Neural progenitor cell (in vitro differentiated cells): Measurements from ENCODE around the gene PPP6R1. TPM values are rescaled to one million over a fixed set of nuclear protein-coding genes. Genes with fewer than 3 reads are reported as not detected.

Experiments
- DNase-seq: peaks from one replicate; pipeline ENCODE4 v3.0.0-alpha.2; 2016; ENCODE audit warnings: low spot score
- H2AFZ ChIP-seq: fragments of 200-600 bp; sonication (generic); replicated peaks from 2 replicates; pipeline ENCODE4 v1.6.1; 2016; ENCODE audit warnings: antibody characterized with exemption
- H3F3A ChIP-seq: fragments of 200-600 bp; sonication (generic); 2 replicates; pipeline ENCODE4 v1.6.1; 2016; ENCODE audit warnings: antibody characterized with exemption, low read depth
- H3K27ac ChIP-seq: fragments of 200-600 bp; sonication (generic); 2 replicates; pipeline ENCODE4 v1.5.1; 2016; ENCODE audit warnings: mild to moderate bottlenecking
- H3K27me3 ChIP-seq: fragments of 200-600 bp; sonication (generic); 2 replicates; pipeline ENCODE4 v1.6.1; 2016; ENCODE audit warnings: mild to moderate bottlenecking, moderate library complexity
- H3K36me3 ChIP-seq: fragments of 200-600 bp; sonication (generic); 2 replicates; pipeline ENCODE4 v1.5.1; 2016
- H3K4me1 ChIP-seq: fragments of 200-600 bp; sonication (generic); 2 replicates; pipeline ENCODE4 v1.6.1; 2016; ENCODE audit warnings: mixed run types
- H3K4me2 ChIP-seq: fragments of 200-600 bp; sonication (generic); 2 replicates; pipeline ENCODE4 v1.6.1; 2016
- H3K4me3 ChIP-seq: fragments of 200-600 bp; sonication (generic); 2 replicates; pipeline ENCODE4 v1.5.1; 2016
- H3K79me2 ChIP-seq: fragments of 200-600 bp; sonication (generic); 2 replicates; pipeline ENCODE4 v1.6.1; 2016; ENCODE audit warnings: low read depth
- H3K9ac ChIP-seq: fragments of 200-600 bp; sonication (generic); 2 replicates; pipeline ENCODE4 v1.6.1; 2016
- H3K9me3 ChIP-seq: fragments of 200-600 bp; sonication (generic); 2 replicates; pipeline ENCODE4 v1.5.1; 2016; ENCODE audit warnings: low read depth
- H4K20me1 ChIP-seq: fragments of 200-600 bp; sonication (generic); 2 replicates; pipeline ENCODE4 v1.6.1; 2016; ENCODE audit warnings: low read depth
- H3K27ac Mint-ChIP-seq: 3 replicates; pipeline ENCODE4 v1.8.0; 2021; ENCODE audit warnings: mixed read lengths
- H3K27me3 Mint-ChIP-seq: 2 replicates; pipeline ENCODE4 v1.8.0; 2022; ENCODE audit warnings: low read depth, mild to moderate bottlenecking, inconsistent platforms, moderate library complexity, mixed read lengths; ENCODE audit not compliant: insufficient read depth
- H3K36me3 Mint-ChIP-seq: 3 replicates; pipeline ENCODE4 v1.8.0; 2021; ENCODE audit warnings: mixed read lengths
- H3K4me1 Mint-ChIP-seq: 3 replicates; pipeline ENCODE4 v1.8.0; 2021; ENCODE audit warnings: mixed read lengths
- H3K4me3 Mint-ChIP-seq: 3 replicates; pipeline ENCODE4 v1.8.0; 2021; ENCODE audit warnings: mild to moderate bottlenecking, moderate library complexity, mixed read lengths
- H3K9me3 Mint-ChIP-seq: 3 replicates; pipeline ENCODE4 v1.8.0; 2020; ENCODE audit warnings: mixed read lengths
- EZH2 ChIP-seq: fragments of 200-600 bp; sonication (generic); IDR thresholded peaks from 2 replicates; pipeline ENCODE4 v1.6.1; 2017; ENCODE audit warnings: antibody characterized with exemption, mild to moderate bottlenecking, moderate library complexity
- EZH2phosphoT487 ChIP-seq: fragments of 200-600 bp; sonication (generic); IDR thresholded peaks from 2 replicates; pipeline ENCODE4 v1.6.1; 2017; ENCODE audit warnings: antibody characterized with exemption
- total RNA-seq: library from RNA; depleted of rRNA; stranded (reverse); fragments of >200 nt; gene quantifications from 2 replicates; pipeline ENCODE4 v1.2.3, GENCODE V29; 2015; ENCODE audit warnings: low replicate concordance
- TF ChIP-seq, protein P1 (sequence below): fragments of 200-600 bp; sonication (generic); IDR thresholded peaks from 2 replicates; pipeline ENCODE4 v1.5.1; 2017; ENCODE audit warnings: antibody characterized with exemption, mild to moderate bottlenecking

PPP6R1 gene
- total RNA-seq, 1 donor from 2014 or later, result 13.1 TPM

DNA sequence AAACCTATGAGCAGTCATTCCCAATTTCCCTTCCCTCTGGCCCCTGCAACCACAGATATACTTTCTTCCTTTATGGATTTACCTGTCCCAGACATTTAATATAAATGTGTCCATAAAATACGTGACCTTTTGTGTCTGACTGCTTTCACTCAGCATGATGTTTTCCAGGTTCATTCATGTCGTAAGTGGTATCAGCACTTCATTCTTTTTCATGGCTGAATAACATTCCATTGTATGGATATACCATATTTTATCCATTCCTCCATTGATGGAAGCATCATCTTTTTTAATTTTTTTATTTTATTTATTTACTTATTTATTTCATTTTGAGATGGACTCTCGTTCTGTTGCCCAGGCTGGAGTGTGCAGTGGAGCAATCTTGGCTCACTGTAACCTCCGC is 8.0 kb upstream of the PPP6R1 start:
- H3K4me3 ChIP-seq, result no peak overlapping the region
- Mint-ChIP-seq H3K27me3 (peaks cover 6% of the 10 kb centered on the region), H3K4me1 (no peaks in the 10 kb centered on the region), H3K27ac (no peak overlapping the region), H3K36me3 (peaks cover 25% of the 10 kb centered on the region), H3K9me3 (peaks cover 11% of the 10 kb centered on the region), H3K4me3 (no peak overlapping the region)
- H3K27me3 ChIP-seq, result no peaks in the 10 kb centered on the region
- H4K20me1 ChIP-seq, result no peaks in the 10 kb centered on the region
- no peak overlapping the region for H2AFZ ChIP-seq
- H3K9ac ChIP-seq, result no peak overlapping the region
- H3K79me2 ChIP-seq, result no peaks in the 10 kb centered on the region
- H3F3A ChIP-seq, result no peaks in the 10 kb centered on the region
- no peak for DNase-seq
- H3K9me3 ChIP-seq, result no peaks in the 10 kb centered on the region
- no peaks in the 10 kb centered on the region for H3K36me3 ChIP-seq
- TF ChIP-seq, protein P1, sequence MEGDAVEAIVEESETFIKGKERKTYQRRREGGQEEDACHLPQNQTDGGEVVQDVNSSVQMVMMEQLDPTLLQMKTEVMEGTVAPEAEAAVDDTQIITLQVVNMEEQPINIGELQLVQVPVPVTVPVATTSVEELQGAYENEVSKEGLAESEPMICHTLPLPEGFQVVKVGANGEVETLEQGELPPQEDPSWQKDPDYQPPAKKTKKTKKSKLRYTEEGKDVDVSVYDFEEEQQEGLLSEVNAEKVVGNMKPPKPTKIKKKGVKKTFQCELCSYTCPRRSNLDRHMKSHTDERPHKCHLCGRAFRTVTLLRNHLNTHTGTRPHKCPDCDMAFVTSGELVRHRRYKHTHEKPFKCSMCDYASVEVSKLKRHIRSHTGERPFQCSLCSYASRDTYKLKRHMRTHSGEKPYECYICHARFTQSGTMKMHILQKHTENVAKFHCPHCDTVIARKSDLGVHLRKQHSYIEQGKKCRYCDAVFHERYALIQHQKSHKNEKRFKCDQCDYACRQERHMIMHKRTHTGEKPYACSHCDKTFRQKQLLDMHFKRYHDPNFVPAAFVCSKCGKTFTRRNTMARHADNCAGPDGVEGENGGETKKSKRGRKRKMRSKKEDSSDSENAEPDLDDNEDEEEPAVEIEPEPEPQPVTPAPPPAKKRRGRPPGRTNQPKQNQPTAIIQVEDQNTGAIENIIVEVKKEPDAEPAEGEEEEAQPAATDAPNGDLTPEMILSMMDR, result no peak
- no peak for TF ChIP-seq EZH2phosphoT487
- no peak for TF ChIP-seq EZH2
- H3K4me1 ChIP-seq, result no peaks in the 10 kb centered on the region
- no peak overlapping the region for H3K4me2 ChIP-seq
- H3K27ac ChIP-seq, result no peak overlapping the region

DNA sequence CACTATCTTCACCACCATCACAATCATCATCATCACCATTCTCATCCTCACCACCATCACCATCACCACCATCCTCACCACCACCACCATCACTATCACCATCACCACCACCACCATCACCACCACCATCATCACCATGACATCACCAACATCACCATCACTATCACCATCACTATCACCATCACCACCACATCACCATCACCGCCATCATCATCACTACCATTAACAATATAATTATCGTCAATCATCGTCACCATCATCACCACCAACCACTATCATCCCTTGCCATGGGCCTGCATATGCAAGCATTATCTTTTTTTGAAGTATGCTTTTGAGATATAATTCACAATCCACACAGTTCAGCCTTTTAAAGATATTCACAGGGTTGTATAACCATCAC is 7.6 kb upstream of the PPP6R1 start:
- peaks cover 11% of the 10 kb centered on the region for H3K9me3 Mint-ChIP-seq
- Histone ChIP-seq H3K4me1 (no peaks in the 10 kb centered on the region), H3K79me2 (no peaks in the 10 kb centered on the region), H3K9me3 (no peaks in the 10 kb centered on the region), H3K4me2 (no peak overlapping the region), H3K9ac (no peak overlapping the region), H4K20me1 (no peaks in the 10 kb centered on the region), H3K4me3 (no peak overlapping the region), H3K27ac (no peak overlapping the region), H3K27me3 (no peaks in the 10 kb centered on the region), H3F3A (no peaks in the 10 kb centered on the region), H3K36me3 (no peaks in the 10 kb centered on the region), H2AFZ (no peak overlapping the region)
- no peak overlapping the region for H3K4me3 Mint-ChIP-seq
- no peak for TF ChIP-seq EZH2phosphoT487
- no peak for TF ChIP-seq EZH2
- TF ChIP-seq, protein P1, result no peak
- peaks cover 25% of the 10 kb centered on the region for H3K36me3 Mint-ChIP-seq
- H3K27ac Mint-ChIP-seq, result no peak overlapping the region
- H3K4me1 Mint-ChIP-seq, result no peaks in the 10 kb centered on the region
- peaks cover 6% of the 10 kb centered on the region for H3K27me3 Mint-ChIP-seq
- DNase-seq, result no peak

DNA sequence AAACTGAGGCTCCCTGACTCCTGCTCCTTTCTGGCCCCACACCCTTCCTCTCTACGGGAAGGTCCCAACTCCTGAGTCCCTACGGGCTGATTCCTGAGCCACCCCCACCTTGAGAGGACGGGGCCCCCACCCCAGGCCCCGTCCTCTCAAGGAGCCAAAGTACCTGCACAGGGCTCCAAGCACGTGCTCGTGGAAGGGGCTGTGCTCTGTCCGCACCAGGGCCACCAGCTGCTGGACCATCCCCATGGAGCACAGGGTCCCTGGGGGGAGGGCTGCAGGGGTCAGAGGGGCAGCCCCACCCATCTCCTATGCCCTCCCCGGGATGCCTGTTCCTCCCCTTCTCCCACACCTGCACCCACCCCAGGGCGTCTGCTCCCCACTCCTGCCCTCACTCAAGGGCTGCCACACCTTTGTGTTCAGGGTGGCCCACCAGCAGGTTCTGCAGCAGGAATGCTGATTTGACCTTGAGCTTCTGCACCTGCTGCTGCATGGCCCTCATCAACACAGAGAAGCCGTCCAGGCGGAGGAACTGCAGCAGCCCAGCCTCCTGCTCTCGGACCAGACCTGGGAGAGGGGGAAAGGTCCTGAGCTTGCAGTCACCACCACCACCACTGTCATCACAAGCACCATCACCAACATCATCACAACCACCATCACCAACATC is 7.0 kb upstream of the PPP6R1 start:
- no peaks in the 10 kb centered on the region for H3K4me1 ChIP-seq
- H3K27ac ChIP-seq, result no peak overlapping the region
- no peaks in the 10 kb centered on the region for H3K27me3 ChIP-seq
- H2AFZ ChIP-seq, result no peak overlapping the region
- TF ChIP-seq EZH2 (no peak), EZH2phosphoT487 (no peak)
- TF ChIP-seq, protein P1, result no peak
- Mint-ChIP-seq H3K36me3 (peaks cover 22% of the 10 kb centered on the region), H3K4me3 (no peak overlapping the region), H3K27me3 (peaks cover 6% of the 10 kb centered on the region), H3K9me3 (peaks cover 11% of the 10 kb centered on the region), H3K27ac (no peak overlapping the region), H3K4me1 (peaks cover 1% of the 10 kb centered on the region)
- no peaks in the 10 kb centered on the region for H3K79me2 ChIP-seq
- H3K9me3 ChIP-seq, result no peaks in the 10 kb centered on the region
- no peak overlapping the region for H3K4me3 ChIP-seq
- H3K9ac ChIP-seq, result no peak overlapping the region
- no peaks in the 10 kb centered on the region for H4K20me1 ChIP-seq
- no peak overlapping the region for H3K4me2 ChIP-seq
- H3F3A ChIP-seq, result peaks cover under 1% of the 10 kb centered on the region
- H3K36me3 ChIP-seq, result no peaks in the 10 kb centered on the region
- no peak for DNase-seq
